Breast epithelium (tissue), 3 donors: ENCODE data around the gene HABP2.

ENCODE experiments used
- CTCF ChIP-seq, 3 donors: fragments of 450-650 bp; IDR thresholded peaks; one replicate each; pipeline ENCODE4 v1.5.1; 2016 to 2017; ENCODE audit warnings: antibody characterized with exemption in 3 of 3, mild to moderate bottlenecking in 3 of 3, moderate library complexity in 3 of 3
- POLR2A ChIP-seq: fragments of 450-650 bp; IDR thresholded peaks from one replicate; pipeline ENCODE4 v1.6.1; 2016; ENCODE audit warnings: antibody characterized with exemption, mild to moderate bottlenecking, moderate library complexity
- POLR2AphosphoS5 ChIP-seq, 3 donors: sonication (generic); formaldehyde crosslinking; IDR thresholded peaks; one replicate each; pipeline ENCODE4 v1.6.1; 2017; ENCODE audit warnings: antibody characterized with exemption in 3 of 3

- TF ChIP-seq POLR2AphosphoS5 (IDR thresholded peaks at IDR 0.05) (no peak), CTCF (IDR thresholded peaks at IDR 0.05) (no peak), POLR2A (no peak)
These were observed 28.0 kb upstream of the HABP2 start for GRCh38 chr10:113524539-113525490.
